Bone marrow (tissue), 2 donors: ENCODE results near the gene ARVCF.
"Not testable (repeated sequence)": the region's sequence is repeated elsewhere in the genome, so short reads cannot be mapped to it uniquely, and the experiment has no call there.

Experiments
- DNase-seq, 2 donors: peaks; one replicate each; lab custom pipeline; 2025; lab: John Stamatoyannopoulos, UW

Gene ARVCF

GRCh38 chr22:19936513-19936912 lies 80.1 kb downstream of the ARVCF start:
- DNase-seq = no peak

GRCh38 chr22:19935123-19935718 lies 81.4 kb downstream of the ARVCF start:
- not testable (repeated sequence) for DNase-seq

- no peak for DNase-seq
Observed at GRCh38 chr22:19933341-19934241, 83.0 kb downstream of the ARVCF start.

- DNase-seq = peak in 1 of 2 donors; percentile 5
Observed at GRCh38 chr22:19932367-19933206, 84.0 kb downstream of the ARVCF start.

GRCh38 chr22:19931514-19931913 lies 85.1 kb downstream of the ARVCF start:
- DNase-seq = no peak

GRCh38 chr22:19930551-19931486 lies 85.8 kb downstream of the ARVCF start:
- no peak for DNase-seq

GRCh38 chr22:19929586-19930550 lies 86.8 kb downstream of the ARVCF start:
- DNase-seq = no peak

- DNase-seq = no peak
Observed at GRCh38 chr22:19928207-19928606, 88.4 kb downstream of the ARVCF start.

GRCh38 chr22:19927696-19928095 lies 88.9 kb downstream of the ARVCF start:
- no peak for DNase-seq

GRCh38 chr22:19926028-19926427 lies 90.6 kb downstream of the ARVCF start:
- DNase-seq = not testable (repeated sequence)

- no peak for DNase-seq
Observed at GRCh38 chr22:19923914-19924513, 92.6 kb downstream of the ARVCF start.

- no peak for DNase-seq
Observed at GRCh38 chr22:19921544-19922081, 95.0 kb downstream of the ARVCF start.
